ENCODE measurements around the gene KCNK17. TPM values are rescaled to one million over a fixed set of nuclear protein-coding genes. Genes with fewer than 3 reads are reported as not detected.

Gene KCNK17
- total and polyA plus RNA-seq, 4 donors: 2.6 to 6.0 (median 3.4) TPM

Other genes with a start within 250 kb of the KCNK17 start
- gene SAYSD1, start 199.2 kb downstream of the KCNK17 start, total RNA-seq: 10 to 100 TPM; 15.4 to 17.5 TPM
- gene SAYSD1, start 199.2 kb downstream of the KCNK17 start, polyA plus RNA-seq: 10 to 100 TPM in 1 of 2 donors, 1 to 10 TPM in 1; 9.8 to 17.8 TPM
- gene KCNK5, start 84.9 kb downstream of the KCNK17 start, total RNA-seq: 10 to 100 TPM; 20.5 to 22.0 TPM
- 10 to 100 TPM in 1 of 2 donors, 1 to 10 TPM in 1; 6.0 to 11.7 TPM for gene KCNK5, start 84.9 kb downstream of the KCNK17 start, polyA plus RNA-seq
- not detected for gene KCNK16, start 8.3 kb upstream of the KCNK17 start, total RNA-seq
- gene KCNK16, start 8.3 kb upstream of the KCNK17 start, polyA plus RNA-seq: not detected

All from lung (tissue), 4 donors.